SK-N-MC (cell line): Measurements from ENCODE around the gene ARPP21.

ENCODE experiments used
- EZH2 ChIP-seq: fragments of 200-600 bp; sonication (generic); IDR thresholded peaks from one replicate; pipeline ENCODE4 v1.6.1; 2017; ENCODE audit warnings: antibody characterized with exemption
- FOXP2 ChIP-seq: optimal IDR thresholded peaks from 2 replicates; pipeline ENCODE3; 2011; ENCODE audit warnings: mild to moderate bottlenecking, moderate library complexity; ENCODE audit not compliant: insufficient read depth; ENCODE audit errors: extremely low read length, control extremely low read depth
- POLR2AphosphoS5 ChIP-seq: IDR thresholded peaks from 2 replicates; pipeline ENCODE4 v1.6.1; 2012; ENCODE audit warnings: mild to moderate bottlenecking, low read depth, low read length, borderline replicate concordance

DNA sequence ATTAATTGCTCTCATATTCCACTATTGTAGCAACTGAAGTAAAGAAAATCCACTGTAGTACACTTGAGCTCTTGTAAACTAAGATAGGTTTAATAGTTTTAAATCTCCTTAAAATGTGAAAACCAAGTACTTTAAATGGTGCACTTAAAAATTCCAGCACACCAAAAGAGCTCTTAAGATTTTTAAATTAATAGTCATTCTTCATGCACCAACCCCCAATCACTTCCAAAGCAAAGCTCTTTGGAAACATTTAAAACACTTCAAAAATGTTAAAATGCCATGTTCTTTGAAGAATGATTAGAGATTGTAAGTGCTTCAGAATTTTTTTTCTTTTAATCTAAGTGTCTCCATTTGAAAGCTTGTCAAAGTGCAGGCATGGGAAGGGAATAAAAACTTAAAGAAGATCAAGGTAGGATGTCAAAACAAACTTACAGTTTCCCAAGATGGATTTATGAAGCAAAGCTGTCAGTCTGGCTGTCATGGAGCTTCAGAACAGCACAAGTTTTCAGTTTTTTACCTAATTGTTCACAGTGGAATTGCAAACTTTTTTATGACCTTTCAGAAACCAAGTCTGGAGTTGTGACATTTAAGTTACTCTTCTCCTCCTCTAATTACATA is 84.3 kb downstream of the ARPP21 start:
- TF ChIP-seq EZH2 (no peak), POLR2AphosphoS5 (no peak), FOXP2 (no peak)
